Daoy (cell line): ENCODE results near the gene LHB. TPM values are rescaled to one million over a fixed set of nuclear protein-coding genes. Genes with fewer than 3 reads are reported as not detected.
A peak's percentile ranks its signal among the peaks of the same experiment; 100 is the strongest.

Source experiments
- DNase-seq: peaks from one replicate; pipeline ENCODE4 v3.0.0-alpha.2; 2015; ENCODE audit warnings: low read depth
- total RNA-seq: library from RNA; depleted of rRNA; stranded (reverse); fragments of >200 nt; shearing (Covaris generic); gene quantifications from 2 replicates; pipeline ENCODE4 v1.2.3, GENCODE V29; 2014; rRNA removed

LHB gene
- total RNA-seq, 1 experiment from 2014 or later = 4.0 TPM

- no peak for DNase-seq
Observed at GRCh38 chr19:48977061-48977460, 39.8 kb downstream of the LHB start.

DNA sequence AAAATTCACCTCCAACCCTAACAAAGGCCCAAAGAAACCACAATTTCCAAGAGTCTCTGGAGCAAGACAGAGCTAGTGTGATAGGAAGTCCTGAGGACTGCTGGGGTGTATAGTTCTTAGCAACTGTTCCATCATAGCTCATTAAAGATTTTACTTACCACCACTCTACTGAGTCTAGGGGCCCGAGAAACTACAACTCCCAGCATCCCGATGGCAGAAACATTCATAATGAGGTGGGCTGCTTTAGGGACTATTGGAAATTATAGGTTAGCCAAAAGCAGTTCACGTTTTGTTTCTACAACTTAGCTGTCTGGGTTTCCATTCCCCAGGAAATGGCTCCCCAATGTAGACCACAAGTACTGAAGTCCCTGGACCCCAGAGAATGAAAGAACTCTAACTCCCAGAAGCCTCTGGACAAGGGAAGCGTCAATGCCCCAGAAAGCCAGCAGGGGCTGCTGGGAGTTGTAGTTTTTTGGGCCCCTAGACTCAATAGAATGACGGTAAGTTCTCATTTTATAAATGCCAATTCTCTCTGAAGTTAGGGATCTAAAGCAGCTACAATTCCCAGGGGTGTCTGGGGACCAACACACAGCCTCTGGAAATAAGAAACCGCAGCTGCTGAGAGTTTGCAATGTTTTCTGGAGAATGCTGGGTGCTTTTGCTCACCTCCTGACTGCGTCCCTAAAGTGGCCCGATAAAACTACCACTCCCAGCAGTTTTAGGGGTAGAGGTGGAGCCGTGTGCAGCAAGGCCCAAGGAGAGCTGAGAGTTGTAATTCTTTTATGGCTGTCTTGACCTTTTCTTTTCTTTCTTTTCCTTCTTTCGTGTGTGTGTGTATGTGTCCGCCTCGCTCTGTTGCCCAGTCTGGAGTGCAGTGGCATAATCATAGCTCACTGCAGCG is 40.7 kb downstream of the LHB start:
- no peak for DNase-seq

GRCh38 chr19:48970923-48971395 is 45.9 kb downstream of the LHB start:
- DNase-seq = peak; percentile 81

- no peak for DNase-seq
Observed at GRCh38 chr19:48970139-48970766, 46.6 kb downstream of the LHB start.

- DNase-seq = peak; percentile 37
Observed at GRCh38 chr19:48969276-48970138, 47.4 kb downstream of the LHB start.

DNA sequence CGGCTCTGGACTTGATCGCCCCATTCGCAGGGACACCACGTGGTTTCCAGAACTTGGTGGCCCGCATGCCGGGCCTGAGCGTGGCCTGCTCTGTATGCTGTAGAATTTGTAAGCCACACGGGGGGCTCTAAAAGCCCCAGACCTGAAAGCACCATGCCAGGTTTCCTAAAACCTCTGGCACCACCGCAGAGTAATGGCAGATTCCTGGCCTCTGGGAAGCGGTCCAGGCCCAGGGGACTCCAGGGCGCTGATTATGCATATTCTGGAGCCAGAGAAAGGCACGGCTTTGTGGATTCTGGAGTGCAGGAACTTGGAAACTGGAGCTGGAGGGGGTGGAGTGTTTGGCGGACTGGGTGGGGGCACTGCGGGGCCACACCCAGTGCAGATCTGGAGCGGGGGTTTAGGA is 48.1 kb downstream of the LHB start:
- no peak for DNase-seq

DNA sequence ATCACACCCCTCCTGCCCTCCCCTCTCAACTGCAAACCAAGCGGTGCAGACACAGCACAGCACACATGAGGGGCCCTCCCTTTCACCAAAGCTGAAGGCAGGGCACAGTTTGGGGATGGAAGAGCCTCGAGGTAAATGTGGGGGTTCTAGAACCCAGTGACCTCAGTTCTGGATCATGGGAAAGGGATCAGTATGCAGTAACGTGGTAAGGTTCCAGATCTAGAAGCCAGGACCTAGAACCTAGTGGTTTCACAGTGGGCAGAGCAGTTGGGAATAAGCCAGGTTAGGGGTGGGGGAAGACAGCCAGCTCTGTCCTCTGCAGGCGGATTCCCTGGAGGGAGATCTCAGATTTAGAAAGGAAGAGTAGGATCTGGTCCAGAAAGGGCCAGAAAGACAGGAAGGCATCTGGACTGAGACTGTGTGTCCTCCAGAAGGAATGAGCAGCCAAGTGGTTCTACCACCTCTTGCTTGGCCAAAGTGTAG is 48.7 kb downstream of the LHB start:
- no peak for DNase-seq

DNA sequence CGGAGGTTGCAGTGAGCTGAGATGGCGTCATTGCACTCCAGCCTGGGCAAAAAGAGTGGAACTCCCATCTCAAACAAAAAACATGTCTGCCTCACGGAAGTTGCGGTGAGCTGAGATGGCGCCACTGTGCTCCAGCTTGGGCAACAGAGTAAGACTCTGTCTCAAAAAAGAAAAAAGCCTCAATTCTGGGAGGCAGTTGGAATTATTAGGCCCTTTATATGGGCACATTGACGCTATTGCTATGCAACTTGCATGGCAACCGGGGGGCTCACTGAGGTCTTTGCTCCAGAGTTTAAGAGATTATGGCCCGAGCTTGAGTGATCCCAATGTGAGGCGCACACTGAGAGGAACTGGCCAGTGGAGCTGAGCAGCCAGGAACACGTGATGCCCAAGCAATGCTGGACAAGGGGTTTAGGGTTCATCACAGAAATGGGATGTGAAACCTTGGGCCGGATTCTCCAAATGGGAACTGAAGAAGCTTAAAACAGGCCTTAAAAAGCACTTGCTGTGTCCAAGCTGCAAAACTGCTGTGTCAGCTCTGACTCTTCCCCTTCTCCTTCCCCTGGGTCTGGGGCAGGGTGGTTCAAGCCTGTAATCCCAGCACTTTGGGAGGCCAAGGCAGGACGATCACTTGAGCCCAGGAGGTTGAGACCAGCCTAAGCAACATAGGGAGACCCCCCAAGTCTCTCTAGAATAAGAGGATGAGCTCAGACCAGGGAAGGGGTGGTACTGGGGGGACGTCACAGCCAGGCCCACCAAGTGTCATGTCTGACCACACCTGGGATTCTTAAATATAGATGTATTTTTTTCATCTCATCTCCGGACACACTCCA is 49.3 kb downstream of the LHB start:
- no peak for DNase-seq

- DNase-seq = no peak
Observed at GRCh38 chr19:48966541-48967345, 50.1 kb downstream of the LHB start.

Other genes starting within 250 kb of the LHB start
- gene BCAT2, start 206.1 kb downstream of the LHB start, total RNA-seq = 29.5 and 36.7 TPM in 2 replicates
- gene HSD17B14, start 180.6 kb downstream of the LHB start, total RNA-seq = 0.69 TPM in 1 of 2 replicates, not detected in the other
- 2.1 and 4.5 TPM in 2 replicates for gene PLEKHA4, start 148.5 kb downstream of the LHB start, total RNA-seq
- 50.7 and 56.2 TPM in 2 replicates for gene PPP1R15A, start 144.7 kb downstream of the LHB start, total RNA-seq
- not detected in 2 replicates for gene TULP2, start 118.3 kb downstream of the LHB start, total RNA-seq
- gene NUCB1, start 116.8 kb downstream of the LHB start, total RNA-seq = 105 and 106 TPM in 2 replicates
- gene DHDH, start 83.4 kb downstream of the LHB start, total RNA-seq = not detected in 2 replicates
- gene BAX, start 62.2 kb downstream of the LHB start, total RNA-seq = 43.7 and 54.2 TPM in 2 replicates
- gene FTL, start 51.8 kb downstream of the LHB start, total RNA-seq = 754 and 855 TPM in 2 replicates
- 19.2 and 36.8 TPM in 2 replicates for gene GYS1, start 23.8 kb downstream of the LHB start, total RNA-seq
- 550 and 590 TPM in 2 replicates for gene RUVBL2, start 23.2 kb downstream of the LHB start, total RNA-seq
- gene CGB3, start 7.2 kb upstream of the LHB start, total RNA-seq = 5.3 and 11.9 TPM in 2 replicates
- 2.2 TPM in 1 of 2 replicates, not detected in the other for gene CGB2, start 14.8 kb upstream of the LHB start, total RNA-seq
- not detected in 2 replicates for gene CGB1, start 19.8 kb upstream of the LHB start, total RNA-seq
- 22.0 and 35.7 TPM in 2 replicates for gene CGB5, start 26.8 kb upstream of the LHB start, total RNA-seq
- 27.8 and 31.4 TPM in 2 replicates for gene CGB8, start 32.0 kb upstream of the LHB start, total RNA-seq
- 4.3 and 6.8 TPM in 2 replicates for gene CGB7, start 40.7 kb upstream of the LHB start, total RNA-seq
- gene NTF4, start 47.7 kb upstream of the LHB start, total RNA-seq = not detected in 2 replicates
- gene KCNA7, start 55.6 kb upstream of the LHB start, total RNA-seq = not detected in 2 replicates
- 179 and 191 TPM in 2 replicates for gene SNRNP70, start 68.4 kb upstream of the LHB start, total RNA-seq
- 6.7 and 7.2 TPM in 2 replicates for gene LIN7B, start 97.3 kb upstream of the LHB start, total RNA-seq
- 2.3 and 2.6 TPM in 2 replicates for gene C19orf73, start 102.1 kb upstream of the LHB start, total RNA-seq
- gene PPFIA3, start 102.5 kb upstream of the LHB start, total RNA-seq = 5.4 and 10.4 TPM in 2 replicates
- not detected in 2 replicates for gene HRC, start 138.3 kb upstream of the LHB start, total RNA-seq
- 2.1 and 31.7 TPM in 2 replicates for gene TRPM4, start 140.7 kb upstream of the LHB start, total RNA-seq